Mucosa of stomach (tissue), 1 donor: ENCODE measurements around the gene GALNS.

Experiments
- H3K27me3 ChIP-seq: one replicate; pipeline ENCODE4 v1.7.0; 2013; ENCODE audit warnings: mild to moderate bottlenecking, low read length; ENCODE audit not compliant: control insufficient read depth, insufficient read depth
- H3K36me3 ChIP-seq: one replicate; pipeline ENCODE4 v1.7.0; 2013; ENCODE audit warnings: low read length; ENCODE audit not compliant: control insufficient read depth, insufficient read depth
- H3K4me1 ChIP-seq: one replicate; pipeline ENCODE4 v1.7.0; 2013; ENCODE audit warnings: mild to moderate bottlenecking, low read length; ENCODE audit not compliant: control insufficient read depth, insufficient read depth
- H3K4me3 ChIP-seq: one replicate; pipeline ENCODE4 v1.7.0; 2013; ENCODE audit warnings: low read length
- H3K9ac ChIP-seq: one replicate; pipeline ENCODE4 v1.7.0; 2013; ENCODE audit warnings: mild to moderate bottlenecking, low read length, moderate library complexity
- H3K9me3 ChIP-seq: one replicate; pipeline ENCODE4 v1.7.0; 2013; ENCODE audit warnings: mild to moderate bottlenecking, low read length, moderate library complexity; ENCODE audit not compliant: control insufficient read depth
- donor health status: Pancreatic carcinoma.

The GALNS gene

GRCh38 chr16:88856828-88857727 lies at the start of gene GALNS, which contains the start of gene TRAPPC2L:
Gene GALNS (minus strand): TSS chr16:88856947. CDS start chr16:88856877, 70 bp downstream.
Gene TRAPPC2L (plus strand): TSS chr16:88857127. CDS start chr16:88857151, 24 bp downstream.
- Histone ChIP-seq H3K36me3 (no peaks in the 10 kb centered on the region), H3K27me3 (no peaks in the 10 kb centered on the region), H3K9ac (peak within 1 kb of the TSS; percentile 68), H3K4me1 (peaks cover 18% of the 10 kb centered on the region), H3K9me3 (no peaks in the 10 kb centered on the region), H3K4me3 (peak within 1 kb of the TSS; percentile 53)

DNA sequence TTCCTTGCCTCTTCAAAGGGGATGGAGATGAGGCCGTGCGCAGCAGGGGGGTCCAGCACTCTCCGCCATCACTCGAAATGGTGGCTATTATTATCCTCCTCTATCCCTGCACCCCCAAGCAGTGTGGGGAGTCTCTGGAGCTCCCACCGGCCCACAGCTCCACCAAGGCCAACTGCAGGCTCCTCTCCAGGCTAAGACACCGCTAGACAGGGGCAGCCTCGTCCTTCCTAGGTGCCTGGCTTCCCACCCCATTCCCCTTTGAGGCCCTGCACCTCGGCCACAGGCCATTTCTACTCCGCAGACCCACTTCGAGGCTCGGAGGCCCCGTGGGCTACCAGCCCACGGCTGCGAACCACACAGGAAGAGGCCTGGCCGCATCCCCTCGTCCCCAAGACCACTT lies 49.3 kb upstream of the GALNS start:
- Histone ChIP-seq H3K9ac (no peak overlapping the region), H3K4me1 (no peaks in the 10 kb centered on the region), H3K9me3 (no peaks in the 10 kb centered on the region), H3K4me3 (no peak overlapping the region), H3K36me3 (no peaks in the 10 kb centered on the region), H3K27me3 (no peaks in the 10 kb centered on the region)

DNA sequence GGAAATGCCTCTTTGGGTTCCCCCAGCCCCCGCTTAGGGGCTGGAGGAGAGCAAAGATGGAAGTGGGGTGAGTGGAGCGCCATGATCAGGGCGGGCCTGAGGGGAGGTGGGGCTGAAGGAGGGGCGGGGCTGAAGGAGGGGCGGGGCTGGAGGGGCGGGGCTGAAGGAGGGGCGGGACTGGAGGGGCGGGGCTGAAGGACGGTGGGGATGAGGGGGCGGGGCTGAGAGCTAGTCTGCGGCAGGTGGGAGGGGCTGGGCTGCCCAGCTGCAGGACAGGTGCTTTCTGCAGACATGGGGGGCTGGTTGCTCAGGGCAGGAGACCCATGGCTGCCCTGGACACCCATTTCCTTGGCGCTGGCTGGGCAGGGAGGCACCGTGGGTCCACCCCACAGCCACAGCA lies 48.8 kb upstream of the GALNS start:
- Histone ChIP-seq H3K9me3 (no peaks in the 10 kb centered on the region), H3K4me3 (no peak overlapping the region), H3K36me3 (no peaks in the 10 kb centered on the region), H3K27me3 (no peaks in the 10 kb centered on the region), H3K4me1 (no peaks in the 10 kb centered on the region), H3K9ac (no peak overlapping the region)

DNA sequence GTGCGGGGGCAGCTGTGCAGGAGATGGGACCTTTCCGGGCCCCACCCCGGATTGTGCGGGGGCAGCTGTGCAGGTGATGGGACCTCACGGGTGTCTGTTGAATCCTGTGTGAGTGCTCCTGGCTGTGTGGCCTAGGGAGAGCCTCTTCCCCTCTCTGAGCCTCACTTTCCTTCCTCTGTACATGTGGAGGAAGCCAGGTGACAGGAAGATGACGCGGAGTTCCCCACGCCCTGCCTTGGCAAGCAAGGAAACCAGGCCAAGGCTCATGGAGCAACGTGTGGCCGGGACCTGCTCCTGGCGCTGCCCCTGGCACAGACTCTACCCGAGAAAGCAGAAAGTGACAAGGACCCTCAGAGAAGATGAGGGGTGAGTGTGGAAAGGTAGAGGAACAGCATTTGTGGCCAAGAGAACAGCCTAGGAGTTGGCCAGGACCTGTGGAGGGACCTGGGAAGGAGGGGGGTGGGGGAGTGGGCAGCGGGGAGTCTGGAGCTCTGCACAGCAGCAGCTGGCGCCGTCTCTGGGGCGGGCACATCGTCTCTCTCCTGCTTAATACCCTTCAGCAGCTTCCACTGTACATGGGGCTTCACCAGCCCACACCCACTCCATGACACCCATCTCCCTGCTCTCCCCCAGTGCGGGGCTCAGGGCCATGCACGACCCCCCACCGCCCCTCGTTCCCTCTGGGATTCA lies 48.1 kb upstream of the GALNS start:
- Histone ChIP-seq H3K9ac (no peak overlapping the region), H3K36me3 (no peaks in the 10 kb centered on the region), H3K4me1 (no peaks in the 10 kb centered on the region), H3K4me3 (no peak overlapping the region), H3K9me3 (no peaks in the 10 kb centered on the region), H3K27me3 (no peaks in the 10 kb centered on the region)

DNA sequence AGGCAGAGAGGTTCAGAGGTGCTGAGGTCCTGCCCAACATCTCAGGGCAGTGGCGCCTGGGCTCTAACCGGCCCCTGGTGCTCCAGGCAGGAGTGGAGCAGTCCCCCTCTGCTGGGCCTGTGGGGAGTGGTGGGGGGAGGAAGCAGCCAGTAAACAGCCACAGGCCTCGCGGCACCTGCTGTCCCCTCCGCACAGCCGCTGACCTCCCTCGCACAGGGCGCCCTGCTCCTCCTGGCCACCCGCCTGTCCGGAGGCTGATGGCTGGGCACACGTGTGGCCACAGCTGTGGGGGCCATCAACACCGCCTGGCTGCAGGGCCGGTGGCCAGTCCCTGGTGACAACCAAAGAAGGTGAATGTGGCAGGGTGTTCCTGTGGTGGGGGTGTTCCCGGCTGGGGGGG lies 46.5 kb upstream of the GALNS start:
- H3K9me3 ChIP-seq, result no peaks in the 10 kb centered on the region
- H3K9ac ChIP-seq, result no peak overlapping the region
- H3K27me3 ChIP-seq, result no peaks in the 10 kb centered on the region
- no peak overlapping the region for H3K4me3 ChIP-seq
- no peaks in the 10 kb centered on the region for H3K36me3 ChIP-seq
- no peaks in the 10 kb centered on the region for H3K4me1 ChIP-seq

- H3K36me3 ChIP-seq, result no peaks in the 10 kb centered on the region
- no peak overlapping the region for H3K9ac ChIP-seq
- no peak overlapping the region for H3K4me3 ChIP-seq
- no peaks in the 10 kb centered on the region for H3K4me1 ChIP-seq
- H3K9me3 ChIP-seq, result no peaks in the 10 kb centered on the region
- no peaks in the 10 kb centered on the region for H3K27me3 ChIP-seq
These were observed 46.0 kb upstream of the GALNS start for GRCh38 chr16:88902744-88903143.

- H3K4me3 ChIP-seq, result no peak overlapping the region
- H3K9ac ChIP-seq, result no peak overlapping the region
- no peaks in the 10 kb centered on the region for H3K4me1 ChIP-seq
- H3K27me3 ChIP-seq, result no peaks in the 10 kb centered on the region
- no peaks in the 10 kb centered on the region for H3K36me3 ChIP-seq
- H3K9me3 ChIP-seq, result no peaks in the 10 kb centered on the region
These were observed 45.1 kb upstream of the GALNS start for GRCh38 chr16:88901718-88902337.

- no peaks in the 10 kb centered on the region for H3K27me3 ChIP-seq
- no peaks in the 10 kb centered on the region for H3K4me1 ChIP-seq
- no peak overlapping the region for H3K4me3 ChIP-seq
- no peaks in the 10 kb centered on the region for H3K9me3 ChIP-seq
- H3K36me3 ChIP-seq, result no peaks in the 10 kb centered on the region
- H3K9ac ChIP-seq, result no peak overlapping the region
These were observed 43.9 kb upstream of the GALNS start for GRCh38 chr16:88900662-88901052.

DNA sequence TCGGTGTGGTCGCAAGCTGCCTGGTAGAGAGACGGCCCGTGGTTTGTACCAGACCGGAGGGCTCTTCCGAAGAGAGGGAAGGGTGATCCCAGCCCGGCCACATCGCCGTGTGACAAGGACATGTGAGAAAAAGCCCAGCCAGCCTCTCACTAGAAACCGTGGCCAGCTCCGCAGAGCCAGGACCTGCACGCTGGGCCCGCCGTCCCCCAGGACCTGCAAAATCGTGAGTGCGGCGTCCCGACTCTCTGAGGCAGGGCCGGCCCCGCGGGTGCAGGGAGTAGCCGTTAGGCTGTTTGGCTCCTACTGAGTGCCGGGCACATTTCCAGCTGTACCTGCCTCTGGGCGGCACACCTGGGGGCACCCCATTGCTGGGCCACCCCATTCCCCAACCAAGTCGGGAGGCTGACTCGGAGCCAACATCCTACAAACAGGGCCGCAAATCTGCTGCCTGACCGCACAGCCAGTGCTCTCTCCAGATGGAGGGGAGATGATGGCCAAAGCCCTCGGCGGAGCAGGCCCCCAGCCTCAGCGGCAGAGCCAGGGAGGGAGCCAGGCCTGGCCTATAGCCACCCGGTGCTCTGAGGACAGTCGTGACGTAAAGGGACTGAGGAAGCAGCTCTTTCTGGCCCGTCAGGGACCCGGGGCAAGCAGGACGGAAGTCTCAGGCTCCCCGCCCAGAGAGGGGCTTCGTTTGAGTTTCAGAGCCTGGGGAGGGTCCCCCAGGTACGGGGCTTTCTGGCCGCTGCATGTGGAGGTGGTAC lies 43.3 kb upstream of the GALNS start:
- Histone ChIP-seq H3K27me3 (no peaks in the 10 kb centered on the region), H3K36me3 (no peaks in the 10 kb centered on the region), H3K4me3 (no peak overlapping the region), H3K4me1 (no peaks in the 10 kb centered on the region), H3K9ac (no peak overlapping the region), H3K9me3 (no peaks in the 10 kb centered on the region)

- no peaks in the 10 kb centered on the region for H3K36me3 ChIP-seq
- H3K4me1 ChIP-seq, result no peaks in the 10 kb centered on the region
- H3K4me3 ChIP-seq, result no peak overlapping the region
- H3K9me3 ChIP-seq, result no peaks in the 10 kb centered on the region
- no peak overlapping the region for H3K9ac ChIP-seq
- no peaks in the 10 kb centered on the region for H3K27me3 ChIP-seq
These were observed 41.1 kb upstream of the GALNS start for GRCh38 chr16:88897696-88898425.
